ENCODE measurements around the gene TMPRSS3. TPM values are rescaled to one million over a fixed set of nuclear protein-coding genes. Genes with fewer than 3 reads are reported as not detected.

The TMPRSS3 gene
- total and polyA plus RNA-seq, 2 of the 13 experiments (the other 11 are each of a cell fraction or from before 2014, with no cell fraction given) = 2.8 to 16.9 TPM

DNA sequence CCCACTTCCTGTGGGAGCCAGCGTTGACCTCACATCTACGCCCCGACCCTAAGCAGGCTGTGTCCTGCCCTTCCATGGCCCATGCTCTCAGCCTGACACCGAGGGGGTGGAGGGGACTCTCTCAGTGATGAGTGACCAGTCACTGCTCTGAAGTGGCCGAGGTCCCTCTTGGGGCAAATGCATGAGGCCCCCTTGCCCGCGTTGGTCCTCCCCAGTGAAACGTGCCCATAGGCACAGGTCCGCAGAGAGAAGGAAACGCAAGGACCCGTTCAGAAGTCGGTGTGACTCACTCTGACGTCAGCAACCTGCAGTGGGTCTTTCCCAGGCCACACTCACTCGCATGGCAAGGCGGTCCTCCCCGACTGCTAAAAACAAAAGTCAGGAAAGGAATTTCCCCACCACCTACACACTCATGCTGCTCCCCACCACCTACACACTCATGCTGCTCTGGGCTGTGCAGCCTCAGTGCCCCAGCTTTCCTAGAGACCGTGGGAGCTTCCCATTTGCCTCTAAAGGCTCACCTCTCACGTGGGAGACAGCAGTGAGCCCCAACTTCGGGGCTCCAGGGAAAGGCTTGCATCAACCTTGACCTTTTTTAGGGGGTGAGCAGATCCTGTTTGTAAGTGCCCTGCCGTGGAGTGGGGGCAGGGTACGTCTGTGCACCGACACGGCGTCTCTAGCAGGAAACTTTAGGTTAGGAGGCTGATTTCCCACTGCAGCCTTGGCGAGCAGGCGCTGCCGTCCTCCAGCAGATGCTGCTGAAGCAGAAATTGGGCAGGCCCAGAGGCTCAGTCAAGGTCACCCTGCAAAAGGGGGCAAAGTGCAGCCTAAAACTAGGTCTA is 19.3 kb upstream of the TMPRSS3 start:
- Histone ChIP-seq H4K20me1 (ENCODE audit: insufficient read depth, low read length) (no peaks in the 10 kb centered on the region), H3K36me3 (replicated peaks in 1 of 2; ENCODE audit: control insufficient read depth in 1 of 2, insufficient read depth in 2 of 2, low read length in 2 of 2) (no peaks in the 10 kb centered on the region), H3K27me3 (ENCODE audit: control insufficient read depth in 1 of 2, insufficient read depth in 2 of 2, low read length in 2 of 2) (peaks cover 1 to 9% of the 10 kb centered on the region in 2 experiments; a peak in 3 of 5 replicates), H3K4me3 (replicated peaks in 1 of 3; ENCODE audit: insufficient read depth in 1 of 3, low read depth in 2 of 3, low read length in 3 of 3) (peak overlapping the region in 1 of 3 experiments; percentile 38; a peak in 1 of 6 replicates), H3K4me1 (ENCODE audit: insufficient read depth, low read length) (peaks cover 19% of the 10 kb centered on the region), H3K9ac (ENCODE audit: insufficient read depth, low read depth, low read length) (no peak overlapping the region), H3K9me3 (ENCODE audit: low read length) (no peaks in the 10 kb centered on the region), H2AFZ (ENCODE audit: low read length) (no peak overlapping the region), H3K27ac (ENCODE audit: extremely low read length, insufficient read depth, low read length) (no peak overlapping the region), H3K79me2 (ENCODE audit: insufficient read depth, low read length) (no peaks in the 10 kb centered on the region), H3K4me2 (ENCODE audit: low read depth, low read length) (peak overlapping the region; percentile 69)
- intact Hi-C loops (cut with micrococcal nuclease; ENCODE audit: unreplicated experiment) (loop anchor here (1.0 kb wide), 1 partner anchor 77 kb away; no protein-coding TSS in a partner anchor), in situ Hi-C loops (cut with HindIII; ENCODE audit: extremely low pct_ligation_motif_present, low pct_unique_long_range_greater_than_20kb) (no loop called here)
- ChIA-PET CTCF (ENCODE audit: low intra/inter-chr PET ratio, low total read pairs) (no interaction called here), POLR2A (interaction anchor here (1.0 kb wide), 1 partner anchor 700 kb away, joined by 3 read pairs; no protein-coding TSS in a partner anchor)
- ATAC-seq = peak; percentile 34
- no TSS peak for BruUV-seq (replicated peaks)
- no peak for DNase-seq (ENCODE audit: low spot score)
- WGBS (ENCODE audit: low lambda C conversion rate) = 25% methylated on average over 13 of the region's 27 CpGs
- FAIRE-seq = no peak
- peak; percentile 80 for TF ChIP-seq FOSL2 (CRISPR knock-in tag; IDR thresholded peaks at IDR 0.05)
- no peak for TF ChIP-seq ZFP36L1 (CRISPR knock-in tag; IDR thresholded peaks at IDR 0.05)
- peak; percentile 38; the same call in 1 of the 2 replicates for TF ChIP-seq HNF4A (CRISPR knock-in tag; IDR thresholded peaks at IDR 0.05)
- peak; percentile 92 for TF ChIP-seq CREB1 (IDR thresholded peaks at IDR 0.05)
- TF ChIP-seq CREB1 (CRISPR knock-in tag; IDR thresholded peaks at IDR 0.05) = no peak
- TF ChIP-seq, protein P1, sequence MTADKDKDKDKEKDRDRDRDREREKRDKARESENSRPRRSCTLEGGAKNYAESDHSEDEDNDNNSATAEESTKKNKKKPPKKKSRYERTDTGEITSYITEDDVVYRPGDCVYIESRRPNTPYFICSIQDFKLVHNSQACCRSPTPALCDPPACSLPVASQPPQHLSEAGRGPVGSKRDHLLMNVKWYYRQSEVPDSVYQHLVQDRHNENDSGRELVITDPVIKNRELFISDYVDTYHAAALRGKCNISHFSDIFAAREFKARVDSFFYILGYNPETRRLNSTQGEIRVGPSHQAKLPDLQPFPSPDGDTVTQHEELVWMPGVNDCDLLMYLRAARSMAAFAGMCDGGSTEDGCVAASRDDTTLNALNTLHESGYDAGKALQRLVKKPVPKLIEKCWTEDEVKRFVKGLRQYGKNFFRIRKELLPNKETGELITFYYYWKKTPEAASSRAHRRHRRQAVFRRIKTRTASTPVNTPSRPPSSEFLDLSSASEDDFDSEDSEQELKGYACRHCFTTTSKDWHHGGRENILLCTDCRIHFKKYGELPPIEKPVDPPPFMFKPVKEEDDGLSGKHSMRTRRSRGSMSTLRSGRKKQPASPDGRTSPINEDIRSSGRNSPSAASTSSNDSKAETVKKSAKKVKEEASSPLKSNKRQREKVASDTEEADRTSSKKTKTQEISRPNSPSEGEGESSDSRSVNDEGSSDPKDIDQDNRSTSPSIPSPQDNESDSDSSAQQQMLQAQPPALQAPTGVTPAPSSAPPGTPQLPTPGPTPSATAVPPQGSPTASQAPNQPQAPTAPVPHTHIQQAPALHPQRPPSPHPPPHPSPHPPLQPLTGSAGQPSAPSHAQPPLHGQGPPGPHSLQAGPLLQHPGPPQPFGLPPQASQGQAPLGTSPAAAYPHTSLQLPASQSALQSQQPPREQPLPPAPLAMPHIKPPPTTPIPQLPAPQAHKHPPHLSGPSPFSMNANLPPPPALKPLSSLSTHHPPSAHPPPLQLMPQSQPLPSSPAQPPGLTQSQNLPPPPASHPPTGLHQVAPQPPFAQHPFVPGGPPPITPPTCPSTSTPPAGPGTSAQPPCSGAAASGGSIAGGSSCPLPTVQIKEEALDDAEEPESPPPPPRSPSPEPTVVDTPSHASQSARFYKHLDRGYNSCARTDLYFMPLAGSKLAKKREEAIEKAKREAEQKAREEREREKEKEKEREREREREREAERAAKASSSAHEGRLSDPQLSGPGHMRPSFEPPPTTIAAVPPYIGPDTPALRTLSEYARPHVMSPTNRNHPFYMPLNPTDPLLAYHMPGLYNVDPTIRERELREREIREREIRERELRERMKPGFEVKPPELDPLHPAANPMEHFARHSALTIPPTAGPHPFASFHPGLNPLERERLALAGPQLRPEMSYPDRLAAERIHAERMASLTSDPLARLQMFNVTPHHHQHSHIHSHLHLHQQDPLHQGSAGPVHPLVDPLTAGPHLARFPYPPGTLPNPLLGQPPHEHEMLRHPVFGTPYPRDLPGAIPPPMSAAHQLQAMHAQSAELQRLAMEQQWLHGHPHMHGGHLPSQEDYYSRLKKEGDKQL (CRISPR knock-in tag; IDR thresholded peaks at IDR 0.05; ENCODE audit: low read depth) = no peak
- TF ChIP-seq ZNF251 (CRISPR knock-in tag; IDR thresholded peaks at IDR 0.05) = no peak
- TF ChIP-seq, protein P2, sequence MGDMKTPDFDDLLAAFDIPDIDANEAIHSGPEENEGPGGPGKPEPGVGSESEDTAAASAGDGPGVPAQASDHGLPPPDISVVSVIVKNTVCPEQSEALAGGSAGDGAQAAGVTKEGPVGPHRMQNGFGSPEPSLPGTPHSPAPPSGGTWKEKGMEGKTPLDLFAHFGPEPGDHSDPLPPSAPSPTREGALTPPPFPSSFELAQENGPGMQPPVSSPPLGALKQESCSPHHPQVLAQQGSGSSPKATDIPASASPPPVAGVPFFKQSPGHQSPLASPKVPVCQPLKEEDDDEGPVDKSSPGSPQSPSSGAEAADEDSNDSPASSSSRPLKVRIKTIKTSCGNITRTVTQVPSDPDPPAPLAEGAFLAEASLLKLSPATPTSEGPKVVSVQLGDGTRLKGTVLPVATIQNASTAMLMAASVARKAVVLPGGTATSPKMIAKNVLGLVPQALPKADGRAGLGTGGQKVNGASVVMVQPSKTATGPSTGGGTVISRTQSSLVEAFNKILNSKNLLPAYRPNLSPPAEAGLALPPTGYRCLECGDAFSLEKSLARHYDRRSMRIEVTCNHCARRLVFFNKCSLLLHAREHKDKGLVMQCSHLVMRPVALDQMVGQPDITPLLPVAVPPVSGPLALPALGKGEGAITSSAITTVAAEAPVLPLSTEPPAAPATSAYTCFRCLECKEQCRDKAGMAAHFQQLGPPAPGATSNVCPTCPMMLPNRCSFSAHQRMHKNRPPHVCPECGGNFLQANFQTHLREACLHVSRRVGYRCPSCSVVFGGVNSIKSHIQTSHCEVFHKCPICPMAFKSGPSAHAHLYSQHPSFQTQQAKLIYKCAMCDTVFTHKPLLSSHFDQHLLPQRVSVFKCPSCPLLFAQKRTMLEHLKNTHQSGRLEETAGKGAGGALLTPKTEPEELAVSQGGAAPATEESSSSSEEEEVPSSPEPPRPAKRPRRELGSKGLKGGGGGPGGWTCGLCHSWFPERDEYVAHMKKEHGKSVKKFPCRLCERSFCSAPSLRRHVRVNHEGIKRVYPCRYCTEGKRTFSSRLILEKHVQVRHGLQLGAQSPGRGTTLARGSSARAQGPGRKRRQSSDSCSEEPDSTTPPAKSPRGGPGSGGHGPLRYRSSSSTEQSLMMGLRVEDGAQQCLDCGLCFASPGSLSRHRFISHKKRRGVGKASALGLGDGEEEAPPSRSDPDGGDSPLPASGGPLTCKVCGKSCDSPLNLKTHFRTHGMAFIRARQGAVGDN (CRISPR knock-in tag; IDR thresholded peaks at IDR 0.05) = peak; percentile 18; the same call in 1 of the 2 replicates
- TF ChIP-seq ZNF136 (CRISPR knock-in tag; IDR thresholded peaks at IDR 0.05; ENCODE audit: low read depth) = no peak

Measured in HepG2 (cell line).